HG03457 (cell line): ENCODE results near the gene SUGP2.
"Not testable (repeated sequence)": the region's sequence is repeated elsewhere in the genome, so short reads cannot be mapped to it uniquely, and the experiment has no call there.

Source experiments
- ATAC-seq: cut with Tn5 transposase; IDR thresholded peaks from one replicate; pipeline ENCODE4 v1.9.1; 2021; ENCODE audit warnings: moderate number of reproducible peaks; ENCODE audit not compliant: unreplicated experiment

Gene SUGP2

GRCh38 chr19:18960370-18960769 lies 72.9 kb downstream of the SUGP2 start:
- no peak for ATAC-seq

GRCh38 chr19:18955042-18955441 lies 78.3 kb downstream of the SUGP2 start:
- ATAC-seq = no peak

- no peak for ATAC-seq
These were observed 79.2 kb downstream of the SUGP2 start for GRCh38 chr19:18954094-18954493.

GRCh38 chr19:18952364-18953003 lies 80.8 kb downstream of the SUGP2 start:
- not testable (repeated sequence) for ATAC-seq

GRCh38 chr19:18951721-18952281 lies 81.5 kb downstream of the SUGP2 start:
- no peak for ATAC-seq

GRCh38 chr19:18949858-18950257 lies 83.5 kb downstream of the SUGP2 start:
- no peak for ATAC-seq

- no peak for ATAC-seq
These were observed 84.4 kb downstream of the SUGP2 start for GRCh38 chr19:18948976-18949356.

- no peak for ATAC-seq
These were observed 85.0 kb downstream of the SUGP2 start for GRCh38 chr19:18948075-18948975.

GRCh38 chr19:18946918-18947317 lies 86.4 kb downstream of the SUGP2 start:
- ATAC-seq = no peak

GRCh38 chr19:18946335-18946734 lies 87.0 kb downstream of the SUGP2 start:
- ATAC-seq = no peak

- no peak for ATAC-seq
These were observed 88.0 kb downstream of the SUGP2 start for GRCh38 chr19:18945297-18945696.

GRCh38 chr19:18943465-18943864 lies 89.9 kb downstream of the SUGP2 start:
- no peak for ATAC-seq

- ATAC-seq = no peak
These were observed 90.6 kb downstream of the SUGP2 start for GRCh38 chr19:18942692-18943091.

- ATAC-seq = no peak
These were observed 91.5 kb downstream of the SUGP2 start for GRCh38 chr19:18941628-18942354.
